Erythroblast (primary cell): ENCODE results near the gene MAP7.

Experiments used
- GATA1 ChIP-seq: IDR thresholded peaks from 2 replicates; pipeline ENCODE4 v1.6.1; 2011; ENCODE audit warnings: low read depth, mild to moderate bottlenecking, control low read depth, low read length, moderate library complexity
- POLR2A ChIP-seq: IDR thresholded peaks from 2 replicates; pipeline ENCODE4 v1.6.1; 2011; ENCODE audit warnings: mild to moderate bottlenecking, low read length

GRCh38 chr6:136527831-136528230 is 22.4 kb downstream of the MAP7 start:
- no peak for TF ChIP-seq POLR2A
- TF ChIP-seq GATA1, result no peak
